ENCODE results near the gene KDM1A. TPM values are rescaled to one million over a fixed set of nuclear protein-coding genes. Genes with fewer than 3 reads are reported as not detected.
"Not testable (repeated sequence)": the region's sequence is repeated elsewhere in the genome, so short reads cannot be mapped to it uniquely, and the experiment has no call there.

KDM1A gene
- total RNA-seq, 1 experiment from 2014 or later: 204 TPM

DNA sequence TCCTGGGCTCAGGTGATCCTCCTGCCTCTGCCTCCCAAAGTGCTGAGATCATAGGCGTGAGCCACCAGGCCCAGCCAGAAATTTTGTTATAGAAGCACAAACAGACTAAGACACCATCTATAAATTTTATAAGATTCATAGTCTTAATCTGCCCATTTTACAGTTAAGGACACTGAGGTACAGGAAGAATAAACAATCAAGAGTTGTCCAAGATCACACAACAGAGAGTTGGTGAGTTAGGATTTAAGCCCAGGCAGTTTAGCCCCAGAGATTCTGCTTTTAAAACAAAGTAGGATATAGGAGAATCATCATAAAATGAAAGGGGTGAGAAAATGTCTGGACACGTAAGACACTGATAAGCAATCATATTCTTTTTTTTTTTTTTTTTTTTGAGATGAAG is 10.4 kb upstream of the KDM1A start:
- H3K4me2 ChIP-seq (ENCODE audit: insufficient read depth, insufficient read length, low read length): no peak overlapping the region
- no peaks in the 10 kb centered on the region; a peak in 1 of 7 replicates for H3K36me3 Mint-ChIP-seq (ENCODE audit: insufficient read depth in 1 of 3, low read depth in 3 of 3)
- H3K4ac ChIP-seq (ENCODE audit: low read depth, low read length): no peak overlapping the region
- H3K9me3 ChIP-seq (ENCODE audit: control insufficient read depth, low read depth, low read length): no peaks in the 10 kb centered on the region
- no peaks in the 10 kb centered on the region for H3K27me3 ChIP-seq (ENCODE audit: insufficient read depth, low read length)
- H3K18ac ChIP-seq (ENCODE audit: insufficient read length, low read depth, low read length): no peak overlapping the region
- H3K14ac ChIP-seq (ENCODE audit: insufficient read depth, low read length): no peak overlapping the region
- H3T11ph ChIP-seq (ENCODE audit: low read length): no peak overlapping the region
- H4K20me1 ChIP-seq (ENCODE audit: control insufficient read depth, insufficient read depth, insufficient read length): no peaks in the 10 kb centered on the region
- no peak overlapping the region for H3K9ac ChIP-seq (ENCODE audit: extremely low read depth, insufficient read length, low read length)
- no peak overlapping the region for H2BK12ac ChIP-seq (ENCODE audit: insufficient read length, low read depth, low read length)
- H3K27ac Mint-ChIP-seq: no peak overlapping the region
- no peaks in the 10 kb centered on the region; the same call in 1 of the 2 replicates for H3K4me1 ChIP-seq (ENCODE audit: insufficient read depth, low read length)
- WGBS (ENCODE audit: extremely low coverage, insufficient read length, low lambda C conversion rate): no CpG with 5 or more reads among the region's 2 CpGs
- H2BK15ac ChIP-seq (ENCODE audit: low read depth, low read length): no peak overlapping the region
- H3K23me2 ChIP-seq (ENCODE audit: insufficient read length, low read depth, low read length, poor library complexity, severe bottlenecking): no peaks in the 10 kb centered on the region
- no peaks in the 10 kb centered on the region; the same call in 1 of the 2 replicates for H3K27me3 Mint-ChIP-seq (ENCODE audit: low read depth)
- no peak overlapping the region for H3K56ac ChIP-seq (ENCODE audit: insufficient read length, low read depth, low read length)
- H4K91ac ChIP-seq (ENCODE audit: insufficient read length, low read depth, low read length): no peak overlapping the region
- H3K27ac ChIP-seq (ENCODE audit: insufficient read length, low read depth, low read length): no peak overlapping the region
- H3K79me2 ChIP-seq (ENCODE audit: insufficient read depth, low read length): no peaks in the 10 kb centered on the region
- no peak for DNase-seq
- H2BK120ac ChIP-seq (ENCODE audit: low read depth, low read length, poor library complexity, severe bottlenecking): no peak overlapping the region
- no peak overlapping the region for H4K8ac ChIP-seq (replicated peaks; ENCODE audit: insufficient read length, low read depth, low read length)
- H3K4me1 Mint-ChIP-seq: peaks cover 6% of the 10 kb centered on the region in 2 experiments
- H3K79me1 ChIP-seq (ENCODE audit: insufficient read depth, low read depth, low read length, poor library complexity, severe bottlenecking): no peaks in the 10 kb centered on the region
- H3K4me3 Mint-ChIP-seq: no peak overlapping the region
- TF ChIP-seq, protein P1, sequence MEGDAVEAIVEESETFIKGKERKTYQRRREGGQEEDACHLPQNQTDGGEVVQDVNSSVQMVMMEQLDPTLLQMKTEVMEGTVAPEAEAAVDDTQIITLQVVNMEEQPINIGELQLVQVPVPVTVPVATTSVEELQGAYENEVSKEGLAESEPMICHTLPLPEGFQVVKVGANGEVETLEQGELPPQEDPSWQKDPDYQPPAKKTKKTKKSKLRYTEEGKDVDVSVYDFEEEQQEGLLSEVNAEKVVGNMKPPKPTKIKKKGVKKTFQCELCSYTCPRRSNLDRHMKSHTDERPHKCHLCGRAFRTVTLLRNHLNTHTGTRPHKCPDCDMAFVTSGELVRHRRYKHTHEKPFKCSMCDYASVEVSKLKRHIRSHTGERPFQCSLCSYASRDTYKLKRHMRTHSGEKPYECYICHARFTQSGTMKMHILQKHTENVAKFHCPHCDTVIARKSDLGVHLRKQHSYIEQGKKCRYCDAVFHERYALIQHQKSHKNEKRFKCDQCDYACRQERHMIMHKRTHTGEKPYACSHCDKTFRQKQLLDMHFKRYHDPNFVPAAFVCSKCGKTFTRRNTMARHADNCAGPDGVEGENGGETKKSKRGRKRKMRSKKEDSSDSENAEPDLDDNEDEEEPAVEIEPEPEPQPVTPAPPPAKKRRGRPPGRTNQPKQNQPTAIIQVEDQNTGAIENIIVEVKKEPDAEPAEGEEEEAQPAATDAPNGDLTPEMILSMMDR (conservative IDR thresholded peaks at IDR 0.05): no peak
- H2BK20ac ChIP-seq (ENCODE audit: low read depth, low read length, poor library complexity, severe bottlenecking): no peak overlapping the region
- no peak overlapping the region for H4K5ac ChIP-seq (ENCODE audit: insufficient read length, low read depth, low read length)
- H2AK5ac ChIP-seq (ENCODE audit: insufficient read length, low read length): no peak overlapping the region
- H2AFZ ChIP-seq (ENCODE audit: low read length): no peak overlapping the region
- H2BK5ac ChIP-seq (ENCODE audit: insufficient read length, low read length): no peak overlapping the region
- H3K23ac ChIP-seq (ENCODE audit: insufficient read length, low read depth, low read length): no peak overlapping the region
- H3K9me3 Mint-ChIP-seq: peaks cover 0 to 2% of the 10 kb centered on the region in 2 experiments; a peak in 2 of 5 replicates

DNA sequence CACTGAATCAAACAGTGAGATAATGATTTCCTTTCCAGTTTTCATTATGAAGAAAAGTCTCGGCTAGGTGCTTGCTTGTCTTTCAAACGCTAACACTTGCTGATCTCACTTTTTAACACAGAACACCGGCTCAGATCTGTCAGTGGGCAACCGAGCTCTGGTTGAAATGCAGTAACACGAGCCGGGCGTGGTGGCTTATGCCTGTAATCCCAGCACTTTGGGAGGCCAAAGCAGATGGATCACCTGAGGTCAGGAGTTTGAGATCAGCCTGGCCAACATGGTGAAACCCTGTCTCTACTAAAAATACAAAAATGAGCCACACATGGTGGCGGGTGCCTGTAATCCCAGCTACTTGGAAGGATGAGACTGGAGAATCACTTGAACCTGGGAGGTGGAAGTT is 9.2 kb upstream of the KDM1A start:
- not testable (repeated sequence) for H3K27ac Mint-ChIP-seq; H3K23ac ChIP-seq (ENCODE audit: insufficient read length, low read depth, low read length); H4K8ac ChIP-seq (replicated peaks; ENCODE audit: insufficient read length, low read depth, low read length); H3K18ac ChIP-seq (ENCODE audit: insufficient read length, low read depth, low read length); H3K27me3 Mint-ChIP-seq (ENCODE audit: low read depth); DNase-seq; H3K27ac ChIP-seq (ENCODE audit: insufficient read length, low read depth, low read length); H3K36me3 Mint-ChIP-seq (ENCODE audit: insufficient read depth in 1 of 3, low read depth in 3 of 3); H3K27me3 ChIP-seq (ENCODE audit: insufficient read depth, low read length); H4K91ac ChIP-seq (ENCODE audit: insufficient read length, low read depth, low read length); H4K5ac ChIP-seq (ENCODE audit: insufficient read length, low read depth, low read length); H4K20me1 ChIP-seq (ENCODE audit: control insufficient read depth, insufficient read depth, insufficient read length); H3K4me3 Mint-ChIP-seq; H2AK5ac ChIP-seq (ENCODE audit: insufficient read length, low read length); H3T11ph ChIP-seq (ENCODE audit: low read length); H3K4me2 ChIP-seq (ENCODE audit: insufficient read depth, insufficient read length, low read length); H3K9me3 ChIP-seq (ENCODE audit: control insufficient read depth, low read depth, low read length); H2BK20ac ChIP-seq (ENCODE audit: low read depth, low read length, poor library complexity, severe bottlenecking); H2BK5ac ChIP-seq (ENCODE audit: insufficient read length, low read length); H3K79me2 ChIP-seq (ENCODE audit: insufficient read depth, low read length); H3K79me1 ChIP-seq (ENCODE audit: insufficient read depth, low read depth, low read length, poor library complexity, severe bottlenecking); H2AFZ ChIP-seq (ENCODE audit: low read length); H3K9me3 Mint-ChIP-seq; H3K4me1 ChIP-seq (ENCODE audit: insufficient read depth, low read length); H3K9ac ChIP-seq (ENCODE audit: extremely low read depth, insufficient read length, low read length); H2BK15ac ChIP-seq (ENCODE audit: low read depth, low read length); H2BK120ac ChIP-seq (ENCODE audit: low read depth, low read length, poor library complexity, severe bottlenecking); H3K56ac ChIP-seq (ENCODE audit: insufficient read length, low read depth, low read length); H2BK12ac ChIP-seq (ENCODE audit: insufficient read length, low read depth, low read length); H3K14ac ChIP-seq (ENCODE audit: insufficient read depth, low read length); H3K23me2 ChIP-seq (ENCODE audit: insufficient read length, low read depth, low read length, poor library complexity, severe bottlenecking); H3K4me1 Mint-ChIP-seq; H3K4ac ChIP-seq (ENCODE audit: low read depth, low read length)
- no CpG with 5 or more reads among the region's 8 CpGs for WGBS (ENCODE audit: extremely low coverage, insufficient read length, low lambda C conversion rate)

Data from H9 (cell line).